ENCODE measurements around the gene CYP2S1. TPM values are rescaled to one million over a fixed set of nuclear protein-coding genes. Genes with fewer than 3 reads are reported as not detected.

The CYP2S1 gene
- polyA plus RNA-seq, 1 donor, result 68.1 TPM

DNA sequence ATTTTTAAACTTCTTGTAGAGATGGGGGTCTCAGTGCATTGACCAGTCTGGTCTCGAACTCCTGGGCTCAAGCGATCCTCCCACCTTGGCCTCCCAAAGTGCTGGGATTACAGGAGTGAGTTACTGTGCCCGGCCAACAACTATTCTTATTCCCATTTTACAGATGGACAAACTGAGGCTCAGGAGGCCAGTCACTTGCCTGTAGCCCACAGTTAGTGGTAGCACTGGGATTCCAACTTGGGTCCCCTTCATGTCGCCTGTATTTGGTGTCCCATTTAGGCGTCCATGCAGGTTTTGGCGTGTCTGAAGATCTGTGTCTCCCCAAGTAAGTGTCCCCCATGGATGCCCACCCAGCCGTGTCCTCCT is 25.2 kb downstream of the CYP2S1 start:
- peaks cover 9% of the 10 kb centered on the region for H3K4me1 ChIP-seq (ENCODE audit: control insufficient read depth, insufficient read depth, low read length)
- H3K27ac ChIP-seq (ENCODE audit: low read length), result peak overlapping the region; percentile 20
- H3K36me3 ChIP-seq (ENCODE audit: control insufficient read depth, insufficient read depth, low read length), result peaks cover 5% of the 10 kb centered on the region
- peak overlapping the region; percentile 58 for H3K4me3 ChIP-seq (ENCODE audit: low read length)
- no peak for DNase-seq
- no CpG with 5 or more reads among the region's 7 CpGs for WGBS (ENCODE audit: insufficient coverage, low lambda C conversion rate)
- no peaks in the 10 kb centered on the region for H3K9me3 ChIP-seq (ENCODE audit: control insufficient read depth, low read depth, low read length)
- peaks cover 17% of the 10 kb centered on the region for H3K27me3 ChIP-seq (ENCODE audit: control insufficient read depth, insufficient read depth, low read length)

DNA sequence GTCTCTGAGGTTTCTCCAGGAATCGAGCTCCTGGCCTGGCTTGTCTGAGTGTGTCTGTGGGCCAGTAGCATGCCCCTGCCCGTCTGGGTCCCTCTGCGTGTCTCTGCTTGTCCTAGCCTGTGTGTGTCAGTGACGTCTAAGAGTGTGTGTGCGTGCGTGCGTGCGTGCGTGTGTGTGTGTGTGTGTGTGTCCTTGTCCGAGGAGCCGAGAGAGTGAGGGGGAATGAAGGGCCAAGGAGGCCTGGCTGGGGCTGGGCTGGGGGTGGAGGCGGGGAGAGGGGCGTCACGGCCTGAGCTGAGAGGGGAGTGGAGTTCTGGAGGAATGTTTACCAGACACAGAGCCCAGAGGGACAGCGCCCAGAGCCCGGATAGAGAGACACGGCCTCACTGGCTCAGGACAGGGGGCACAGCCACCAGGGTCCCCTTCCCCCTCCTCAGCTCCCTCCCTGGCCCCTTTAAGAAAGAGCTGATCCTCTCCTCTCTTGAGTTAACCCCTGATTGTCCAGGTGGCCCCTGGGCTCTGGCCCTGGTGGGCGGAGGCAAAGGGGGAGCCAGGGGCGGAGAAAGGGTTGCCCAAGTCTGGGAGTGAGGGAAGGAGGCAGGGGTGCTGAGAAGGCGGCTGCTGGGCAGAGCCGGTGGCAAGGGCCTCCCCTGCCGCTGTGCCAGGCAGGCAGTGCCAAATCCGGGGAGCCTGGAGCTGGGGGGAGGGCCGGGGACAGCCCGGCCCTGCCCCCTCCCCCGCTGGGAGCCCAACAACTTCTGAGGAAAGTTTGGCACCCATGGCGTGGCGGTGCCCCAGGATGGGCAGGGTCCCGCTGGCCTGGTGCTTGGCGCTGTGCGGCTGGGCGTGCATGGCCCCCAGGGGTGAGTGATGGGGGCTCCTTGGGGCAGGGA is 25.8 kb downstream of the CYP2S1 start, which contains the start of gene AXL:
AXL (plus strand) TSS at position 609 of the 893 bp plus-strand sequence; CDS start at position 779, 170 bp downstream.
- H3K27me3 ChIP-seq (ENCODE audit: control insufficient read depth, insufficient read depth, low read length), result peaks cover 17% of the 10 kb centered on the region
- peaks cover 9% of the 10 kb centered on the region for H3K4me1 ChIP-seq (ENCODE audit: control insufficient read depth, insufficient read depth, low read length)
- no peaks in the 10 kb centered on the region for H3K9me3 ChIP-seq (ENCODE audit: control insufficient read depth, low read depth, low read length)
- no CpG with 5 or more reads among the region's 32 CpGs for WGBS (ENCODE audit: insufficient coverage, low lambda C conversion rate)
- DNase-seq, result peak; percentile 64 to 78
- H3K36me3 ChIP-seq (ENCODE audit: control insufficient read depth, insufficient read depth, low read length), result peaks cover 5% of the 10 kb centered on the region
- peak within 1 kb of the TSS; percentile 58 for H3K4me3 ChIP-seq (ENCODE audit: low read length)
- peak within 1 kb of the TSS; percentile 48 for H3K27ac ChIP-seq (ENCODE audit: low read length)

DNA sequence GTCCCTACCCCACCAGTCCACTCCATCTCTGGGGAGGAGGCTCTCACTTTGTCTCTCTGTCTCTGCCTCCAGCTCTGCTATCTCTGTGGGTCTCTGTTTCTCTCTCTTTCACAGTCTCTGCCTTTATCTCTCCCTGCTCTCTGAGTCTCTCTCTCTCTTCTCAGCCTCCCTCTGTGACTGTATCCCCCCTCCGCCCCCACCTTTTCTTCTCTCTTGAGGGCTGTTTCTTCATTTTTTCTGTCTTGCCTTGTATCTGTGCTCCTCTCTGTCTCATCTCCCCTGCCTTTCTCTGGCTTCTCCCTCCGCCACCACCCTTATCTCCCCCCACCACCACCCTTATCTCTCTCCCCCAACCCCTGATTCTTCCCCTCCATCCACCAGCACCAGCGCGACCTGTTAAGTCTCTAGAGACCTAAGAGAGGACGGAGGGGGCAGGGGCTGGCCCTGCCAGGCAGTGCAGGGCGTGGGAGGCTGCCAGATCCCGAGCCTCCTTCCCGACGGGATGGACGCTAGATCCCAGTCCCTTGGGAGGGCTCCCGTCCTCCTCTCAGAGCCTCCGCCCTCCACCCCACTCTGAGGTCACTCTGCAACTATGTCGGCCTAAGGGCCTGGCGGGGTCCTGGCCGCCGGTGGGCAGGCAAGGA is 27.0 kb downstream of the CYP2S1 start:
- Histone ChIP-seq H3K4me3 (ENCODE audit: low read length) (peak overlapping the region; percentile 58), H3K36me3 (ENCODE audit: control insufficient read depth, insufficient read depth, low read length) (peaks cover 5% of the 10 kb centered on the region), H3K9me3 (ENCODE audit: control insufficient read depth, low read depth, low read length) (no peaks in the 10 kb centered on the region), H3K4me1 (ENCODE audit: control insufficient read depth, insufficient read depth, low read length) (peaks cover 9% of the 10 kb centered on the region), H3K27me3 (ENCODE audit: control insufficient read depth, insufficient read depth, low read length) (peaks cover 17% of the 10 kb centered on the region), H3K27ac (ENCODE audit: low read length) (peak overlapping the region; percentile 23)
- DNase-seq, result no peak
- 50% methylated on average over 1 of the region's 16 CpGs for WGBS (ENCODE audit: insufficient coverage, low lambda C conversion rate)

DNA sequence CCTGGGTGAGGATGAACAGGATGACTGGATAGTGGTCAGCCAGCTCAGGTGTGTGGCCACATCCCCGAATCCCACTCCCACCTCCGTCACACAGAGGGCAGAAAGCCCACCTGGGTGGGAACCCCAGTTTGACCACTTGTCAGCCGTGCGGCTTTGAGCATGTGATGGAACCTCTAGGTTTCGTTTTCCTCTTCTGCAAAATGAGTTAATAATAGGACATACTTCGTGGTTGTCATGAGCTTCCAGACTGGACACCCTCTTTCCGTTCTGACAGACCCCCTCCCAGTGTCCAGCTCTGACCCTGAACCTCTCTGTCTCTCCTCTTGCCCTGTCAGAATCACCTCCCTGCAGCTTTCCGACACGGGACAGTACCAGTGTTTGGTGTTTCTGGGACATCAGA is 27.8 kb downstream of the CYP2S1 start:
- Histone ChIP-seq H3K9me3 (ENCODE audit: control insufficient read depth, low read depth, low read length) (no peaks in the 10 kb centered on the region), H3K4me1 (ENCODE audit: control insufficient read depth, insufficient read depth, low read length) (peaks cover 15% of the 10 kb centered on the region), H3K4me3 (ENCODE audit: low read length) (peak overlapping the region; percentile 6), H3K36me3 (ENCODE audit: control insufficient read depth, insufficient read depth, low read length) (peaks cover 5% of the 10 kb centered on the region), H3K27me3 (ENCODE audit: control insufficient read depth, insufficient read depth, low read length) (peaks cover 17% of the 10 kb centered on the region), H3K27ac (ENCODE audit: low read length) (no peak overlapping the region)
- WGBS (ENCODE audit: insufficient coverage, low lambda C conversion rate), result no CpG with 5 or more reads among the region's 9 CpGs
- DNase-seq, result no peak

DNA sequence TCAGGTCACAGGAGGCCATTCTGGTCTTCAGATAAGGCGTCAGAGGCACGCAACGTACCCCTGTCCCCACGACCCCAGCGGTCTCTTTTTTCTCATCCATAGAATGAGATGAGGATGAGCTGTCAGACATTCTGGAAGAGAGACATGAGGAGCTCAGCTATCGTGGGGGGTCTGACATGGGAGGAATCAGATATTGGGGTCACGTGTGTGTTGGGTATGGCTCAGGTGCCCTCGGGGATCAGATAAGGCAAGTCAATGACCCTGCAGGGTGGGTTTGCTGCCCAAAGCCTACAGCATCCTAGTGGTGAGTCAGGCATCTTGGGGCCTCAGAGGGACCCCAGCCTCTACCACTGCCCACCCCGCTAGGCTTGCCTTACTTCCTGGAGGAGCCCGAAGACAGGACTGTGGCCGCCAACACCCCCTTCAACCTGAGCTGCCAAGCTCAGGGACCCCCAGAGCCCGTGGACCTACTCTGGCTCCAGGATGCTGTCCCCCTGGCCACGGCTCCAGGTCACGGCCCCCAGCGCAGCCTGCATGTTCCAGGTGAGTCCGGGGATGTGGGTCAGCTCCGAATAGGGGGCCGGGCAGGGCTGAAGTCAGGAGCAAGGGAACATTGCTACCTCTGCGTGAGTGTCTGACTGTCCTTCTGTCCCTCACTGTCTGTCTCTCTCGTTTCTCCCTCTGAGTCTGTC is 28.6 kb downstream of the CYP2S1 start:
- no peak for DNase-seq
- H3K27me3 ChIP-seq (ENCODE audit: control insufficient read depth, insufficient read depth, low read length), result peaks cover 17% of the 10 kb centered on the region
- H3K36me3 ChIP-seq (ENCODE audit: control insufficient read depth, insufficient read depth, low read length), result peaks cover 5% of the 10 kb centered on the region
- peaks cover 17% of the 10 kb centered on the region for H3K4me1 ChIP-seq (ENCODE audit: control insufficient read depth, insufficient read depth, low read length)
- no peak overlapping the region for H3K4me3 ChIP-seq (ENCODE audit: low read length)
- H3K27ac ChIP-seq (ENCODE audit: low read length), result no peak overlapping the region
- H3K9me3 ChIP-seq (ENCODE audit: control insufficient read depth, low read depth, low read length), result no peaks in the 10 kb centered on the region
- WGBS (ENCODE audit: insufficient coverage, low lambda C conversion rate), result 90% methylated on average over 2 of the region's 20 CpGs

DNA sequence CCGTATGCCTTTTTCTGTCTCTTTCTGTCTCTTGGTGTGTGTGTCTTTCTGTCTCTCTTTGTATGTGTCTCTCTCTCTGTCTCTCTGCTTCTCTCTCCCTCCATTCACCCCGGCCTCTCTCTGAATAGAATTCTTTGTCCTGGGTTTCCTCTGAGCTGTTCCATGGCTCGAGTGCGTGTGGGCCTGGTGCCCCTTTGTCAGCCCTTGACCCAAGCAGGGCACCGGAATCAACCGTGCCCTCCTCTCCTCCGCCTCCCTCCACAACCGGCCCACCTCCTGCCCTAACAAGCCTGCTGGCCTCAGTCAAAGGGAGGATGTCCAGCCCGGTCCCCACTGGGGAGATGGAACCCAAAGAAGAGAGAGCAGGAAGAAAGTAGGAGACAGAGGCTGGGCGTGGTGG is 29.2 kb downstream of the CYP2S1 start:
- Histone ChIP-seq H3K4me1 (ENCODE audit: control insufficient read depth, insufficient read depth, low read length) (peaks cover 23% of the 10 kb centered on the region), H3K27me3 (ENCODE audit: control insufficient read depth, insufficient read depth, low read length) (peaks cover 17% of the 10 kb centered on the region), H3K9me3 (ENCODE audit: control insufficient read depth, low read depth, low read length) (no peaks in the 10 kb centered on the region), H3K4me3 (ENCODE audit: low read length) (no peak overlapping the region), H3K27ac (ENCODE audit: low read length) (no peak overlapping the region), H3K36me3 (ENCODE audit: control insufficient read depth, insufficient read depth, low read length) (peaks cover 5% of the 10 kb centered on the region)
- DNase-seq, result no peak
- 100% methylated on average over 1 of the region's 10 CpGs for WGBS (ENCODE audit: insufficient coverage, low lambda C conversion rate)

DNA sequence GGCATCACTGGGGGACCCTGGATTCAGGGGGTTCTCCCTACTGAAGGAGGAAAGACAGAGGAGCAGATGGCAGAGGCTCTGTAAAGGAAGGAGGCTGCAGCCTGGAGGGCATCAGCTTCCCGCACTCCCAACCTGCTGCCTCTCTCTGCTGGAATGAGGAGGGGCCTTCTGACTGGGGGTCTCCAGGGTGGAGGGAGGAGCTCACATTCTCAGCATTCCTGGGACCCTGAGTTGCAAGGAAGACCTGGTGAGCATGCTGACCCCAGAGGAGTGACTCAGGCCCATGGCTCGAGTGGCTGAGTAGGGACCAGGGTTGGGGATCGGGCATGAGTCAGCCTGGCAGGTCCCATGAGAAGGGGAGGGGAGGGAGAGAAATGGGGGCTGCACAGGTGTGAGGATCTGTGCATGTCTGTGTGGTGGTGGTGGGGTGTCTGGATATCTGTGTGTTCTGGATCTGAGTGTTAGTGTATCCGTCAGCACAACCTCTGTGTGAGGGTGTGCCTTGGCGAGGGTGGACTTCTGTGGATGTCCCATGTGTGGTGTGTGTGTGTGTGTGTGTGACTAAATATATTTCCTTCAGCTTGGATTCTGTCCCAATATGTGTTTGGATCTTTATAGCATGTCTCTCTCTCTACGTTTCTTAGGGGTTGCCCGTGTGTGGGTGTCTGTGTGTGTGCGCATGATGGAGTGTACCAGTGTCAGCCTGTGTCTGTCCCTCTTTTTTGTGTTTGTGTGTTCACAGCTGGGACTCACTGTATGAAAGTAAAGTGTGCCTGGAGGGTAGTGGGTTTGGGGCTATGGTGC is 30.6 kb downstream of the CYP2S1 start:
- H3K9me3 ChIP-seq (ENCODE audit: control insufficient read depth, low read depth, low read length), result no peaks in the 10 kb centered on the region
- no peak for DNase-seq
- WGBS (ENCODE audit: insufficient coverage, low lambda C conversion rate), result no CpG with 5 or more reads among the region's 8 CpGs
- H3K27ac ChIP-seq (ENCODE audit: low read length), result no peak overlapping the region
- peaks cover 25% of the 10 kb centered on the region for H3K4me1 ChIP-seq (ENCODE audit: control insufficient read depth, insufficient read depth, low read length)
- H3K4me3 ChIP-seq (ENCODE audit: low read length), result no peak overlapping the region
- H3K36me3 ChIP-seq (ENCODE audit: control insufficient read depth, insufficient read depth, low read length), result peaks cover 5% of the 10 kb centered on the region
- H3K27me3 ChIP-seq (ENCODE audit: control insufficient read depth, insufficient read depth, low read length), result peaks cover 17% of the 10 kb centered on the region

DNA sequence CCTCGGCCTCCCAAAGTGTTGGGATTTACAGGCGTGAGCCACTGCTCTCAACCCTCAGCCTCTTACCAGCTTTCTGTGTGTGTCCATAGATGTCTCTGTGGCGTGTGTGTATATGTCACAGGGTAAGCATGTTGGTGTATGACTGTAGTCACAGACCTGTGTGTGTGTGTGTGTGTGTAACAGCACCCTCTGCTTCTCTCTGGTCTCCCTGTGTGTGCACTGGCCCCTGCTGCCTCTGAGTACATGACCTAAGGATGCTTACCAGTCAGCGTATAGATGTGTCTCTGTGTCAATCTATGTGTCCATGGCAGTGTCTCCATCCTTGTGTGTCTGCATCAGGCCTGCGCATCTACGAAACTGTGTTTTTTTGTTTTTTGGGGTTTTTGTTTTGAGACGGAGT is 31.6 kb downstream of the CYP2S1 start:
- Histone ChIP-seq H3K27me3 (ENCODE audit: control insufficient read depth, insufficient read depth, low read length) (peaks cover 10% of the 10 kb centered on the region), H3K36me3 (ENCODE audit: control insufficient read depth, insufficient read depth, low read length) (peaks cover 5% of the 10 kb centered on the region), H3K27ac (ENCODE audit: low read length) (no peak overlapping the region), H3K4me3 (ENCODE audit: low read length) (no peak overlapping the region), H3K9me3 (ENCODE audit: control insufficient read depth, low read depth, low read length) (no peaks in the 10 kb centered on the region), H3K4me1 (ENCODE audit: control insufficient read depth, insufficient read depth, low read length) (peaks cover 20% of the 10 kb centered on the region)
- 100% methylated on average over 1 of the region's 7 CpGs for WGBS (ENCODE audit: insufficient coverage, low lambda C conversion rate)
- no peak for DNase-seq

DNA sequence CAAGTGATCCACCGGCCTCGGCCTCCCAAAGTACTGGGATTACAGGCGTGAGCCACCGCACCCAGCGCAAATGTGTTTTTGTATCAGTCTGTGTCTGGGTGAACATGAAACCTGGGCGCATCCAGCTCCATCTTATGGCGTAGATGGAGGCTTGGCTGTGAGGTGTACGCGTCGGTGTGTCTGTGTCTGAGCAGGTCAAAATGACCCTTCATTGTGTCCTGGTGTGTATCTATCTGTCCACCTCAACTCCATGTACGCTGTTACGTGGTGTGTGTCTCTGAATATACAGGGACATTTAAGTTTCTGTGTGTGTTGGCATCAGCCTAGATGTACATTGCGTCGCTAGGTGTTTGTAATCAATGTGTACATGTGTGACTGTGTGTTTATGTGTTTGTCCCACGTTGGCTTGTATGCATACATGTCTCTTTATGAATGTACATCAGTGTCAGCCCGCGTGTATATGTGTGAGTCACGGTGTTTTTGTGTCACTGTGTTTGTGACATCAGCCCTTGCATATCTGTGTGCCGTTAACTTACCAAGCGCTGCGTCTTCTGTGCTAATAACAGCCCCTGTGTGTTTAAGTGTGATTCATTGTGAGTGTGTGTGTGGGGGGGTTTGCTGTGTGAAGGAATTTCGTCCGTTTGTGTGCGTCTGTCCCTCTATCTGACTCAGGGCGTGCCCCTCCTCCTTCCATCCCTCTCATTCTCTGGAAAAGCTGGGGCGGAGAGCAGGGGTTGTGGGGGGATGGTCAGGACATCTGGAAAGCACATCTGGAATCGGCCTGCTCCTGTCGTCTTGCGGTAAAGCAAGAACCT is 32.4 kb downstream of the CYP2S1 start:
- no CpG with 5 or more reads among the region's 29 CpGs for WGBS (ENCODE audit: insufficient coverage, low lambda C conversion rate)
- Histone ChIP-seq H3K36me3 (ENCODE audit: control insufficient read depth, insufficient read depth, low read length) (peaks cover 5% of the 10 kb centered on the region), H3K4me1 (ENCODE audit: control insufficient read depth, insufficient read depth, low read length) (peaks cover 15% of the 10 kb centered on the region), H3K27me3 (ENCODE audit: control insufficient read depth, insufficient read depth, low read length) (peaks cover 2% of the 10 kb centered on the region), H3K9me3 (ENCODE audit: control insufficient read depth, low read depth, low read length) (no peaks in the 10 kb centered on the region), H3K4me3 (ENCODE audit: low read length) (peak overlapping the region; percentile 51), H3K27ac (ENCODE audit: low read length) (peak overlapping the region; percentile 70)
- DNase-seq, result peak; percentile 62 to 80

All from large intestine (tissue), 3 donors.